ENCODE measurements around the gene ERO1A. TPM values are rescaled to one million over a fixed set of nuclear protein-coding genes. Genes with fewer than 3 reads are reported as not detected.

The ERO1A gene
- total and polyA plus RNA-seq, 2 experiments from 2014 or later = 41.6 to 91.1 TPM

GRCh38 chr14:52618602-52619001, 76.8 kb downstream of the ERO1A start:
- Histone ChIP-seq H3K4me2 (no peak overlapping the region), H3K4me3 (no peak overlapping the region), H3K27ac (no peak overlapping the region), H3K9me2 (replicated peaks; ENCODE audit: insufficient read depth) (no peaks in the 10 kb centered on the region), H3K36me3 (replicated peaks; ENCODE audit: insufficient read depth, low read depth) (no peaks in the 10 kb centered on the region), H3K9me3 (ENCODE audit: low read depth) (no peaks in the 10 kb centered on the region), H4K20me1 (ENCODE audit: insufficient read depth, poor library complexity, severe bottlenecking) (no peaks in the 10 kb centered on the region), H3K27me3 (no peaks in the 10 kb centered on the region), H2AFZ (no peak overlapping the region), H3K79me2 (no peaks in the 10 kb centered on the region), H3K4me1 (ENCODE audit: insufficient read depth) (no peaks in the 10 kb centered on the region)
- TF ChIP-seq EZH2 (IDR thresholded peaks at IDR 0.05; ENCODE audit: borderline replicate concordance) (no peak), EZH2phosphoT487 (IDR thresholded peaks at IDR 0.05; ENCODE audit: low read depth, severe bottlenecking, unreplicated experiment) (no peak), CTCF (IDR thresholded peaks at IDR 0.05; ENCODE audit: poor library complexity) (no peak)
- WGBS (ENCODE audit: low lambda C conversion rate, missing lambda C conversion rate) = 96% methylated on average over 3 of the region's 3 CpGs
- DNase-seq (ENCODE audit: low spot score) = no peak

GRCh38 chr14:52610187-52610586, 85.2 kb downstream of the ERO1A start:
- no peaks in the 10 kb centered on the region for H3K36me3 ChIP-seq (replicated peaks; ENCODE audit: insufficient read depth, low read depth)
- H3K9me3 ChIP-seq (ENCODE audit: low read depth) = peaks cover 6% of the 10 kb centered on the region
- no peak for TF ChIP-seq EZH2 (IDR thresholded peaks at IDR 0.05; ENCODE audit: borderline replicate concordance)
- no peaks in the 10 kb centered on the region for H4K20me1 ChIP-seq (ENCODE audit: insufficient read depth, poor library complexity, severe bottlenecking)
- H3K4me2 ChIP-seq = no peak overlapping the region
- DNase-seq (ENCODE audit: low spot score) = no peak
- no peaks in the 10 kb centered on the region for H3K27me3 ChIP-seq
- H3K9me2 ChIP-seq (replicated peaks; ENCODE audit: insufficient read depth) = no peaks in the 10 kb centered on the region
- H3K4me3 ChIP-seq = no peak overlapping the region
- H3K79me2 ChIP-seq = no peaks in the 10 kb centered on the region
- H3K27ac ChIP-seq = no peak overlapping the region
- no peak overlapping the region for H2AFZ ChIP-seq
- H3K4me1 ChIP-seq (ENCODE audit: insufficient read depth) = no peaks in the 10 kb centered on the region
- 93% methylated on average over 2 of the region's 2 CpGs for WGBS (ENCODE audit: low lambda C conversion rate, missing lambda C conversion rate)

GRCh38 chr14:52609445-52610044, 85.8 kb downstream of the ERO1A start:
- no peak overlapping the region for H2AFZ ChIP-seq
- H3K4me3 ChIP-seq = no peak overlapping the region
- DNase-seq (ENCODE audit: low spot score) = no peak
- no peak overlapping the region for H3K4me2 ChIP-seq
- H3K79me2 ChIP-seq = no peaks in the 10 kb centered on the region
- TF ChIP-seq CTCF (IDR thresholded peaks at IDR 0.05; ENCODE audit: poor library complexity) = no peak
- no peak for TF ChIP-seq EZH2 (IDR thresholded peaks at IDR 0.05; ENCODE audit: borderline replicate concordance)
- no peak for TF ChIP-seq EZH2phosphoT487 (IDR thresholded peaks at IDR 0.05; ENCODE audit: low read depth, severe bottlenecking, unreplicated experiment)
- H3K4me1 ChIP-seq (ENCODE audit: insufficient read depth) = no peaks in the 10 kb centered on the region
- H4K20me1 ChIP-seq (ENCODE audit: insufficient read depth, poor library complexity, severe bottlenecking) = no peaks in the 10 kb centered on the region
- WGBS (ENCODE audit: low lambda C conversion rate, missing lambda C conversion rate) = 95% methylated on average over 5 of the region's 5 CpGs
- H3K9me3 ChIP-seq (ENCODE audit: low read depth) = peaks cover 12% of the 10 kb centered on the region
- H3K9me2 ChIP-seq (replicated peaks; ENCODE audit: insufficient read depth) = no peaks in the 10 kb centered on the region
- H3K27ac ChIP-seq = no peak overlapping the region
- H3K27me3 ChIP-seq = no peaks in the 10 kb centered on the region
- H3K36me3 ChIP-seq (replicated peaks; ENCODE audit: insufficient read depth, low read depth) = no peaks in the 10 kb centered on the region

- H3K4me2 ChIP-seq = no peak overlapping the region
- H4K20me1 ChIP-seq (ENCODE audit: insufficient read depth, poor library complexity, severe bottlenecking) = no peaks in the 10 kb centered on the region
- DNase-seq (ENCODE audit: low spot score) = no peak
- peaks cover 12% of the 10 kb centered on the region for H3K9me3 ChIP-seq (ENCODE audit: low read depth)
- TF ChIP-seq EZH2 (IDR thresholded peaks at IDR 0.05; ENCODE audit: borderline replicate concordance) = no peak
- H3K36me3 ChIP-seq (replicated peaks; ENCODE audit: insufficient read depth, low read depth) = no peaks in the 10 kb centered on the region
- H3K27ac ChIP-seq = no peak overlapping the region
- H3K9me2 ChIP-seq (replicated peaks; ENCODE audit: insufficient read depth) = no peaks in the 10 kb centered on the region
- no peaks in the 10 kb centered on the region for H3K79me2 ChIP-seq
- no peak overlapping the region for H3K4me3 ChIP-seq
- H3K4me1 ChIP-seq (ENCODE audit: insufficient read depth) = no peaks in the 10 kb centered on the region
- no peak overlapping the region for H2AFZ ChIP-seq
- 94% methylated on average over 1 of the region's 1 CpG for WGBS (ENCODE audit: low lambda C conversion rate, missing lambda C conversion rate)
- no peaks in the 10 kb centered on the region for H3K27me3 ChIP-seq
These were observed 88.3 kb downstream of the ERO1A start for GRCh38 chr14:52607061-52607460.

All from hepatocyte (in vitro differentiated cells).